ENCODE results near the gene DOC2B.
"Not testable (repeated sequence)": the region's sequence is repeated elsewhere in the genome, so short reads cannot be mapped to it uniquely, and the experiment has no call there.

- TF ChIP-seq POLR2A, EP300, POLR2AphosphoS5 (IDR thresholded peaks at IDR 0.05): not testable (repeated sequence)
- peak in 1 of 4 experiments; percentile 37 for TF ChIP-seq CTCF (IDR thresholded peaks at IDR 0.05)
Measured at GRCh38 chr17:118339-118917, 63.0 kb downstream of the DOC2B start.

All from sigmoid colon (tissue), 4 donors.